Panc1 (cell line): ENCODE results near the gene LASP1. TPM values are rescaled to one million over a fixed set of nuclear protein-coding genes. Genes with fewer than 3 reads are reported as not detected.

ENCODE experiments used
- ATAC-seq: fragments of 200-7000 bp; cut with Tn5 transposase; 2 replicates; pipeline ENCODE4 v1.9.1; 2020; ENCODE audit warnings: mild to moderate bottlenecking, moderate library complexity
- BruUV-seq: library from RNA; stranded (reverse); fragments of 400-500 nt; replicated peaks from 2 replicates; lab custom pipeline; 2021; lab: Mats Ljungman, UMichigan
- CTCF ChIA-PET: fragments of 300-600 bp; sonication (Branson Sonifier 250); formaldehyde crosslinking; loops from one replicate; lab custom pipeline; 2022; ENCODE audit warnings: antibody characterized with exemption; lab: Charles Lee
- POLR2A ChIA-PET: fragments of 300-600 bp; sonication (Branson Sonifier 250); formaldehyde crosslinking; loops from one replicate; lab custom pipeline; 2022; ENCODE audit warnings: antibody characterized with exemption; lab: Charles Lee
- DNase-seq: peaks from one replicate; pipeline ENCODE4 v3.0.0-alpha.2; 2010; ENCODE audit warnings: low read depth, low spot score
- H3K27ac ChIP-seq: 2 replicates; pipeline ENCODE4 v1.5.1; 2011; ENCODE audit warnings: mild to moderate bottlenecking, low read length, inconsistent platforms
- H3K27me3 ChIP-seq: fragments of 200-500 bp; sonication (Bioruptor generic); 2 replicates; pipeline ENCODE4 v1.6.0; 2014; ENCODE audit warnings: low read length, inconsistent platforms; ENCODE audit not compliant: control insufficient read depth, insufficient read depth
- H3K36me3 ChIP-seq: fragments of 200-500 bp; sonication (Bioruptor generic); 2 replicates; pipeline ENCODE4 v1.5.1; 2014; ENCODE audit warnings: inconsistent platforms, mild to moderate bottlenecking, low read length, moderate library complexity; ENCODE audit not compliant: control insufficient read depth, insufficient read depth
- H3K4me1 ChIP-seq: 2 replicates; pipeline ENCODE4 v1.5.1; 2011; ENCODE audit warnings: inconsistent platforms, mild to moderate bottlenecking, low read length, moderate library complexity; ENCODE audit not compliant: control insufficient read depth, insufficient read depth
- H3K4me3 ChIP-seq, 2 experiments: 2 replicates each; pipeline ENCODE4 v1.5.1; 2011 to 2012; ENCODE audit warnings: low read depth in 2 of 2, low read length in 2 of 2, mild to moderate bottlenecking in 2 of 2, inconsistent platforms in 1 of 2, moderate library complexity in 1 of 2
- H3K9me3 ChIP-seq: fragments of 200-500 bp; sonication (Bioruptor generic); 2 replicates; pipeline ENCODE4 v1.5.1; 2014; ENCODE audit warnings: low read depth, mild to moderate bottlenecking, inconsistent platforms, low read length, moderate library complexity; ENCODE audit not compliant: control insufficient read depth, insufficient read depth
- CTCF ChIP-seq: fragments of 450-650 bp; IDR thresholded peaks from 2 replicates; pipeline ENCODE4 v1.5.1; 2017; ENCODE audit warnings: mild to moderate bottlenecking
- POLR2AphosphoS5 ChIP-seq: IDR thresholded peaks from 2 replicates; pipeline ENCODE4 v1.6.1; 2012; ENCODE audit warnings: mild to moderate bottlenecking, low read depth, low read length, moderate library complexity
- SIN3A ChIP-seq: IDR thresholded peaks from 2 replicates; pipeline ENCODE4 v1.6.1; 2012; ENCODE audit warnings: low read depth, mild to moderate bottlenecking, low read length, moderate library complexity, borderline replicate concordance; ENCODE audit not compliant: insufficient read depth
- TCF7L2 ChIP-seq: IDR thresholded peaks from 2 replicates; pipeline ENCODE4 v1.6.1; 2011; ENCODE audit warnings: mild to moderate bottlenecking, low read depth, low read length, inconsistent platforms
- in situ Hi-C: cut with HindIII; loops from 2 replicates; pipeline ENCODE4 v1.10.0; 2016; ENCODE audit warnings: low sequenced_read_pairs, low pct_unique_long_range_greater_than_20kb
- intact Hi-C: fragments of 100-400 bp; cut with micrococcal nuclease; formaldehyde crosslinking; loops from one replicate; pipeline ENCODE4 v1.10.0; 2022; ENCODE audit not compliant: unreplicated experiment
- total RNA-seq: library from RNA; stranded (reverse); gene quantifications from one replicate; pipeline ENCODE4 v1.2.1, GENCODE V29; 2021; ENCODE audit not compliant: unreplicated experiment
- TF ChIP-seq, protein P1 (sequence below), 2 experiments: IDR thresholded peaks; 2 replicates each; pipeline ENCODE4 v1.6.1; 2011 to 2012; ENCODE audit warnings: low read depth in 2 of 2, control low read depth in 1 of 2, low read length in 1 of 2, mild to moderate bottlenecking in 1 of 2, moderate library complexity in 1 of 2; ENCODE audit not compliant: insufficient read depth in 1 of 2

LASP1 gene
- total RNA-seq, 1 experiment from 2014 or later, result 112 TPM

DNA sequence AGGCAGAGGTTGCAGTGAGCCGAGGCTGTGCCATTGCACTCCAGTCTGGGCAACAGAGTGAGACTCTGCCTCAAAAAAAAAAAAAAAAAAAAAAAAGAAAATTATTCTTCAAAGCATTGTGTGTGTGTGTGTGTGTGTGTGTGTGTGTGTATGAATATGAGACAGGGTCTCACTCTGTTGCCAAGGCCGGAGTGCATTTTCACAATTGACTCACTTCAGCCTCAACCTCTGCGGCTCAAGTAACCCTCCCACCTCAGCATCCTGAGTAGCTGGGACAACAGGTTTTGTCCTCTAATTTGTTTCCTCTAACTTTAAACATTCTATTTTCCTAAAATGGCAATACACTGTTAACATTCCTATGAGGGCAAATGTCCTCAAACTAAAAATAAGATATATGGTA lies 89.7 kb downstream of the LASP1 start:
- Histone ChIP-seq H3K27me3 (no peaks in the 10 kb centered on the region), H3K36me3 (no peaks in the 10 kb centered on the region), H3K4me1 (no peaks in the 10 kb centered on the region; the same call in 1 of the 2 replicates), H3K4me3 (no peak overlapping the region), H3K9me3 (no peaks in the 10 kb centered on the region), H3K27ac (no peak overlapping the region)
- in situ Hi-C loops (no loop called here), intact Hi-C loops (no loop called here)
- CTCF ChIA-PET, result no interaction called here
- DNase-seq, result no peak
- no peak for ATAC-seq
- TF ChIP-seq CTCF (no peak), TCF7L2 (no peak), POLR2AphosphoS5 (no peak), SIN3A (no peak)
- TF ChIP-seq, protein P1, sequence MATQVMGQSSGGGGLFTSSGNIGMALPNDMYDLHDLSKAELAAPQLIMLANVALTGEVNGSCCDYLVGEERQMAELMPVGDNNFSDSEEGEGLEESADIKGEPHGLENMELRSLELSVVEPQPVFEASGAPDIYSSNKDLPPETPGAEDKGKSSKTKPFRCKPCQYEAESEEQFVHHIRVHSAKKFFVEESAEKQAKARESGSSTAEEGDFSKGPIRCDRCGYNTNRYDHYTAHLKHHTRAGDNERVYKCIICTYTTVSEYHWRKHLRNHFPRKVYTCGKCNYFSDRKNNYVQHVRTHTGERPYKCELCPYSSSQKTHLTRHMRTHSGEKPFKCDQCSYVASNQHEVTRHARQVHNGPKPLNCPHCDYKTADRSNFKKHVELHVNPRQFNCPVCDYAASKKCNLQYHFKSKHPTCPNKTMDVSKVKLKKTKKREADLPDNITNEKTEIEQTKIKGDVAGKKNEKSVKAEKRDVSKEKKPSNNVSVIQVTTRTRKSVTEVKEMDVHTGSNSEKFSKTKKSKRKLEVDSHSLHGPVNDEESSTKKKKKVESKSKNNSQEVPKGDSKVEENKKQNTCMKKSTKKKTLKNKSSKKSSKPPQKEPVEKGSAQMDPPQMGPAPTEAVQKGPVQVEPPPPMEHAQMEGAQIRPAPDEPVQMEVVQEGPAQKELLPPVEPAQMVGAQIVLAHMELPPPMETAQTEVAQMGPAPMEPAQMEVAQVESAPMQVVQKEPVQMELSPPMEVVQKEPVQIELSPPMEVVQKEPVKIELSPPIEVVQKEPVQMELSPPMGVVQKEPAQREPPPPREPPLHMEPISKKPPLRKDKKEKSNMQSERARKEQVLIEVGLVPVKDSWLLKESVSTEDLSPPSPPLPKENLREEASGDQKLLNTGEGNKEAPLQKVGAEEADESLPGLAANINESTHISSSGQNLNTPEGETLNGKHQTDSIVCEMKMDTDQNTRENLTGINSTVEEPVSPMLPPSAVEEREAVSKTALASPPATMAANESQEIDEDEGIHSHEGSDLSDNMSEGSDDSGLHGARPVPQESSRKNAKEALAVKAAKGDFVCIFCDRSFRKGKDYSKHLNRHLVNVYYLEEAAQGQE (IDR thresholded peaks at IDR 0.05; ENCODE audit: insufficient read depth in 1 of 2, low read depth in 2 of 2, low read length in 1 of 2), result no peak
- BruUV-seq, result no TSS peak
- POLR2A ChIA-PET, result no interaction called here

DNA sequence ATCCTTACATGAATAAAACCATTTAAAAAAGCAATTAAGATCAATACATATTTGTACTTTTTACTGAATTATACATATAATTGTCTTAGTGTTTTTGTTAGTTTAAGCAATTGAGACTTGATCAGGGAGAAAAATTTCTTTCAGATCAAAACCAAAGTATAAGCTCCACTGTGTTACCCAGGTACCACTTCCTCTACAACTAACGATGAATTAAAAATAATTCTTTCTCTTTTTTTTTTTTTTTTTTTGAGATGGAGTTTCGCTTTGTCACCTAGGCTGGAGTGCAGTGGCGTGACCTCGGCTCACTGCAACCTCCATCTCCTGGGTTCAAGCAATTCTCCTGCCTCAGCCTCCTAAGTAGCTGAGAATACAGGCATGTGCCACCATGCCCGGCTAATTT lies 90.5 kb downstream of the LASP1 start:
- H3K4me1 ChIP-seq, result no peaks in the 10 kb centered on the region; the same call in 1 of the 2 replicates
- H3K9me3 ChIP-seq, result no peaks in the 10 kb centered on the region
- BruUV-seq, result no TSS peak
- no peak overlapping the region for H3K4me3 ChIP-seq
- ATAC-seq (no peak), DNase-seq (no peak)
- CTCF ChIA-PET, result interaction anchor here (0.7 kb wide), 1 partner anchor 1033 kb away, joined by 13 read pairs; no protein-coding TSS in a partner anchor
- intact Hi-C loops, result no loop called here
- H3K36me3 ChIP-seq, result no peaks in the 10 kb centered on the region
- TF ChIP-seq POLR2AphosphoS5 (no peak), CTCF (no peak), SIN3A (no peak), TCF7L2 (no peak)
- TF ChIP-seq, protein P1 (IDR thresholded peaks at IDR 0.05; ENCODE audit: insufficient read depth in 1 of 2, low read depth in 2 of 2, low read length in 1 of 2), result no peak
- no peaks in the 10 kb centered on the region for H3K27me3 ChIP-seq
- H3K27ac ChIP-seq, result no peak overlapping the region
- POLR2A ChIA-PET, result interaction anchor here (0.6 kb wide), 1 partner anchor 35 kb away, joined by 4 read pairs; no protein-coding TSS in a partner anchor
- in situ Hi-C loops, result no loop called here
